Skeletal muscle cell (primary cell): ENCODE measurements around the gene CNPY1.
A peak's percentile ranks its signal among the peaks of the same experiment; 100 is the strongest.

Experiments
- DNase-seq: peaks from one replicate; pipeline ENCODE4 v3.0.0-alpha.2; 2010; ENCODE audit warnings: low read depth
- H3K4me3 ChIP-seq: 2 replicates; pipeline ENCODE4 v1.5.1; 2011; ENCODE audit warnings: low read depth, mild to moderate bottlenecking, control low read depth, low read length, moderate library complexity

CNPY1 gene

DNA sequence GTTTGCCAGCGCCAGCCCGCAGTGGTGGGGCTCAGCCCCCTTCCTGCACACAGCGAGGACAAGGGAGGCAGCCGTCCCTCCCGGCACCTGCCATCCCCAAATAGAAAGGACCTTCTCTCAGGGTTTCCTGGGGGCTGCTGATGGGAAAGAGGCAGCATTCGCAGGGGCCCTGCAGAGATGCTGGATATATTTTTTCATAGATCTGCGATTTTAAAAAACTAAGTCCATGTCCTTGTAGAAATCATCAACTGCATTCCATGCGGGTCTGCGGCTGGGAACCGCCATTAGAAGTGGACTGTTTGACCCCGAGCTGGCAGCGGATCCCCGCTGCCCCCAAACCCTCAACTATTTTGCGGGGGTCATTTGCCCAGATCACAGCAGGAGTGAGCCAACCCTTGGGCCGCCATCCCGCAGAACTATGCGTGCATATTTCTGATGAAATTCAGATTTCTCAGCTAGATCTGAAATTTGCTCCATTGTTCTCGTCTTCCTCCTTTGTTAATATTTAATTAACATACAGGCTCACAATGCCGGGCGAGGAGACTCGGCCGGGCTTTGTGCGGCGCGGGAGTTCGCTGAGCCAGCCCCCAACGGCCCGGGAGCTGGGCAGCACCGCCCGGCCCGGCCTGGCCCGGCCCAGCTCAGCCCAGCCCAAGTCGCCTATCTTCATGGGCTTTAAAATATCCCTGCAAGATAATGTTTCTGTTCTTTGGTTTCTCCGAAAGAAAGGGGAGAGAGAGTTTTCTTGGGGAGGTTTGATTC is 86.5 kb downstream of the CNPY1 start:
- no peak for DNase-seq
- no peak overlapping the region for H3K4me3 ChIP-seq

DNA sequence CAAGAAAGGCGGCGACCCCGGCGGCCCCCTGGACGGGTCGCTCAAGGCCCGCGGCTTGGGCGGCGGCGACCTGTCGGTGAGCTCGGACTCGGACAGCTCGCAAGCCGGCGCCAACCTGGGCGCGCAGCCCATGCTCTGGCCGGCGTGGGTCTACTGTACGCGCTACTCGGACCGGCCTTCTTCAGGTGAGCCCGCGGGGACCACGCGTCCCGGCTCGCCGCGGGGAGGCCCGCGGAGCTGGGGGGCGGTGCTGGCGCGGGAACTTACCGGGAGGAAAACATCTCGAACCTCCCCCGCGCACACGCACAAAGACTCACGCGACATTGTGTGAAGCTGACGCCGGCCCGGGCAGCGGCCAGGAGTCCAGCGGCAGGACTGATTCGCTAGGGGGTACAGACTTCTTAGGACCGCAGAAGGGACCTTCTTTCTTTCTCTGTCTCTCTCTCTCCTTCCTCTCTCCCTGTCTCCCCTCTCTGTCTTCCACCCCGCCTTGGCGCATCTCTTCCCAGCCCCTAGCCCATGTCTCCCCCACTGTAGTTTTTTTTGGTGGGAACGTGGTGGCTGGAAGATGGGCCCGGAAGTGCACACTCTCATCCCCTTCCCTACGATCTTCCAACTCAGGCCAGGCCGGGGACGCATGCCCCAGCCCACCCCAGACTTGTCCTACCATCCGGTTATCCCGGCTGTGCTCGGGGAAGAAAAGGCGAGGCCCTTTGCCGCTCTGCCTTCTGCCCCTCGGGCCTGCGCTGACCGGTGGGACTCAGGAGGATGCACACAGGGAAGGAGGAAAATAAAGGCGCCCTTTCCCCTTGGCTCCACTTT is 87.3 kb downstream of the CNPY1 start:
- H3K4me3 ChIP-seq: no peak overlapping the region

DNA sequence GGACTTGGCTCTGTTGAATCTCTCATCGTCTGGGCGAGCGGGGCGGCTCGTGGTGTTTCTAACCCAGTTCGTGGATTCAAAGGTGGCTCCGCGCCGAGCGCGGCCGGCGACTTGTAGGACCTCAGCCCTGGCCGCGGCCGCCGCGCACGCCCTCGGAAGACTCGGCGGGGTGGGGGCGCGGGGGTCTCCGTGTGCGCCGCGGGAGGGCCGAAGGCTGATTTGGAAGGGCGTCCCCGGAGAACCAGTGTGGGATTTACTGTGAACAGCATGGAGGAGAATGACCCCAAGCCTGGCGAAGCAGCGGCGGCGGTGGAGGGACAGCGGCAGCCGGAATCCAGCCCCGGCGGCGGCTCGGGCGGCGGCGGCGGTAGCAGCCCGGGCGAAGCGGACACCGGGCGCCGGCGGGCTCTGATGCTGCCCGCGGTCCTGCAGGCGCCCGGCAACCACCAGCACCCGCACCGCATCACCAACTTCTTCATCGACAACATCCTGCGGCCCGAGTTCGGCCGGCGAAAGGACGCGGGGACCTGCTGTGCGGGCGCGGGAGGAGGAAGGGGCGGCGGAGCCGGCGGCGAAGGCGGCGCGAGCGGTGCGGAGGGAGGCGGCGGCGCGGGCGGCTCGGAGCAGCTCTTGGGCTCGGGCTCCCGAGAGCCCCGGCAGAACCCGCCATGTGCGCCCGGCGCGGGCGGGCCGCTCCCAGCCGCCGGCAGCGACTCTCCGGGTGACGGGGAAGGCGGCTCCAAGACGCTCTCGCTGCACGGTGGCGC is 88.1 kb downstream of the CNPY1 start, which contains the start of gene EN2:
Gene EN2 (plus strand): TSS at position 19 of the 767 bp plus-strand sequence. CDS start 249 bp downstream, at position 268.
- H3K4me3 ChIP-seq: peak within 1 kb of the TSS; percentile 48
- no peak for DNase-seq

More for the DNA sequence above, 87.3 kb downstream of the CNPY1 start:
- no peak for DNase-seq

DNA sequence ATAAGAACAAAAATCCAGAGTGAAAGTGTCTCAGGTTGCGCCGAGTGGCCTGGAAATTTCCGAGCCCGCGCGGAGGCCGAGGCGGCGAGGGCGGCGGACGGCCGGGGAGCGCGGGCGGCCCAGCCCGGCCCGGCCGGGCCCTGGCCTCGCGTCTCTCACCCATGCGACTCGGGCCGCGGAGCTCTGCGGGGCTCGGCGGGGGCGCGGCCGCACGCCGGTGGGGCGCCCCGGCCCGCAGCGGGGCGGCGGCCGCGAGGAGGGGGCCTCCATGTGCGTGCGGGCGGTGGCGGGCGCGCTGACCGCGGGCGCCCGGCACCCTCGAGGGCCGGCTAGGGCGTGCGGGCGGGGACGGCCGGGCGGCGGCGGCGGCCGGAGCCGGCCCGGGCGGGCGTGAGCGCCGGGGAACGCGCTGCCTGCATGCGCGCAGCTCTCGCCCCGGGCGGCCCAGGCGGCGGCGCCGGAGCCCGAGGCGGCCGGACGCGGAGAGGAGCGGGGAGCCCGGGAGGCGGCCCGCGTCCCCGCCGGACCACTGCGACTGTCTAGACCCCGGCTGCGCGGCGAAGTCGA is 88.7 kb downstream of the CNPY1 start:
- no peak for DNase-seq
- peak overlapping the region; percentile 48 for H3K4me3 ChIP-seq

DNA sequence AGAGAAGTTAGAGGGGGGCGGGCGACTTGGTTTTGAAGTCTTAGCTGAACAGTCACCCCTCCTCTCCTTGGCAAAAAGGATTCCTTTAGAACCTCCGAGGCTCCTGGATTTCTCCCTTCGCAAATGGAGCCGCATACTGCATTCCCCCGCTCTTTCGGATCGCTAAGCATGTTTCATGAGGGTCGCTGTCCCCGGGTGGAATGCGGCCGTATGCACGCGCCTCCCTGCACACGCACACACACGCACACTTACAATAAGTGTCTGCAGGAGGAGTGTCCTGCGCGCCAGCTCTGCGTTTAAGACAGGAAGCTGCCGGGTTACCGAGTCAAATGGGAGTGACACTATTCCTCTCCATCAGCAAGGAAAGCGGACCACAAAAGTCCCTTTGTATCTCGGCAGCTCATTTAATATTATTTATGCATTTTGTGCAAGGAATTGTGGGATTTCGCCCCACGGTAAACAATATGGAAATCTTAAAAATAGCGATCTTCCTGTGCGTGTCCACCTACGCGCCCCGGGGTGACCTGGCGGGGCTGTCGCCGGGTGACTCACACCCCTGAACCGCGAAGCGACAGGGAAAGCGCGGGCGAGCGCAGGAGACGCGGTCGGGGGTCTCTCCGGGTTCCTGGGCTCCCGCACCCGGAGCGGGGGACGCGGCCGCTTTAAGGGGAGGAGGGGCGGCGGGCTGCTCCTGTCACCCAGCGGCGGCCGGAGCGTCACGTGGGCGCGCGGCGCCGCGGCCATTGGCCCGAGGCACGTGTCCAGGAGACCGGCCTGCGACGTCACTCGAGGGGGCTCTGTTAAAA is 89.4 kb downstream of the CNPY1 start:
- peak overlapping the region; percentile 48 for H3K4me3 ChIP-seq
- DNase-seq: peak; percentile 9

DNA sequence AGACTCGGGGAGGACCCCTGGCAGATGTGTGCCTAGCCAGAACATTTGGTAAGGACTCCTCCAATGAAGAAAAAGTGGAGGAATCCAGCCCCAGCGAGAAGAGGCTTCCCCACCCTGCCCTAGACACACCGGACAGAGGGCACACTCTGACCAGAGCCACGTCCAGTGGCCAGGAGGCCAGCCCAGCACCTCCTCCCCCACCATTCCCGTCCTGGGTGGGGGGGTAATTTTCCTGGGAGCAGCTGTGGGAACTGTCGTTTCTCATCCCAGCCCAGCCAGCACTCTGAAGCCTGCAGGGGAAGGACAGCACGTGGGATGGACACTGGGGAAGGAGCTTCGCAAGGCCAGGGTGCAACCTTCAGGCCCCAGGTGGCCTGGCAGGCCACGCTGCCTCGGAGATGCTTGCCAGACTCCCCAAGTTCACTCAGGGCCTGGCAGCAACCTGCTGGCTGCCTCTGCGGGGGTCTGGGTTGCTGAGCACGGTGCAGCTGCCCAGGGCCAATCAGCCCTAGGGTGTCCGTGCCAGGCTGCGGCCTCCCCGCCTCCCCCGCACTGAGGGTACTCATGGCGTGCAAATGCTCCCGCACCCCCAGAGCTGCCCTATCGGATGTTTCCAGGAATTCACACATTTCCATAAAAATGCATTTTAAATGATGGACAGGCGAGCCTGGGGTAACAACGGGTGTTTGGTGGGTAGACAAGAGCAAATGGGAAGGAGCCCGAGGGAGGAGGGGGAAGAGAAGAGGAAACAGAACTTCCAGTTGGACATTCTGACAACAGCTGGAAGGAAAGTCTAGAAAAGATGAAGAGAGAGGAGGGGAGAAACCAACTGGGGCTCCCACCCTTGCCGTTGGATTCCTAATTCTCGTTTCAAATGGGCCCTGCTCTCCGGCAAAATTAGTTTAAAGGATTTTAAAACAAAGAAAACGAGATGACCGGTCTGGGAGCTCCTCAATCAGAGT is 90.3 kb downstream of the CNPY1 start:
- no peak overlapping the region for H3K4me3 ChIP-seq
- DNase-seq: no peak

DNA sequence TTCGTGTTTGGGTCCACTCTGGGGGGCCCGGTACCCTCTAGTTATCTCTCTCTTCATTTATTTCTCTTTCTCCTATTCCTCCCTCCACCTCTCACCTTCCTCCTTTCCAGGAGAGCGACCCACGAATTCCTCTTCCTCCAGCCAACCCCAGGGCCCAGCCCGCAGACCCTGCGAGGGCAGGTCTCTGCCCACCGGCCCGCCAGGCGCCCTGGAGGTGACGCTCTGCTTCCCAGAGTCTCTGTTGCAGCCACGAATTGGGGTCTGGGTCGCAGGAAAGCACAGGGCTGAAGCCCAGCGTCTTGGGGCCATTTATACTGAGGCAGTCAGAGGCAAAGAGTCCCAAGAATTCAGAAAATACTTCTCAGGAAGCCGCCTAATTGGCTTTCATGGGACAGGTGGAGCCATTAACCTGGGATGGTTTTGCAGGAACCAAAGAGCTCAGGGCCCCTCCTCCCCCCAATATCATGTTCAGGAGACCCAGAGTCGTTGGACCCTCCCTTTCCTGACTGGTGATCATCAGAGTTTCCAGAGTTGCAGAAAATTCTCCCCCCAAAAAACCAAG is 91.1 kb downstream of the CNPY1 start:
- no peak for DNase-seq
- no peak overlapping the region for H3K4me3 ChIP-seq

DNA sequence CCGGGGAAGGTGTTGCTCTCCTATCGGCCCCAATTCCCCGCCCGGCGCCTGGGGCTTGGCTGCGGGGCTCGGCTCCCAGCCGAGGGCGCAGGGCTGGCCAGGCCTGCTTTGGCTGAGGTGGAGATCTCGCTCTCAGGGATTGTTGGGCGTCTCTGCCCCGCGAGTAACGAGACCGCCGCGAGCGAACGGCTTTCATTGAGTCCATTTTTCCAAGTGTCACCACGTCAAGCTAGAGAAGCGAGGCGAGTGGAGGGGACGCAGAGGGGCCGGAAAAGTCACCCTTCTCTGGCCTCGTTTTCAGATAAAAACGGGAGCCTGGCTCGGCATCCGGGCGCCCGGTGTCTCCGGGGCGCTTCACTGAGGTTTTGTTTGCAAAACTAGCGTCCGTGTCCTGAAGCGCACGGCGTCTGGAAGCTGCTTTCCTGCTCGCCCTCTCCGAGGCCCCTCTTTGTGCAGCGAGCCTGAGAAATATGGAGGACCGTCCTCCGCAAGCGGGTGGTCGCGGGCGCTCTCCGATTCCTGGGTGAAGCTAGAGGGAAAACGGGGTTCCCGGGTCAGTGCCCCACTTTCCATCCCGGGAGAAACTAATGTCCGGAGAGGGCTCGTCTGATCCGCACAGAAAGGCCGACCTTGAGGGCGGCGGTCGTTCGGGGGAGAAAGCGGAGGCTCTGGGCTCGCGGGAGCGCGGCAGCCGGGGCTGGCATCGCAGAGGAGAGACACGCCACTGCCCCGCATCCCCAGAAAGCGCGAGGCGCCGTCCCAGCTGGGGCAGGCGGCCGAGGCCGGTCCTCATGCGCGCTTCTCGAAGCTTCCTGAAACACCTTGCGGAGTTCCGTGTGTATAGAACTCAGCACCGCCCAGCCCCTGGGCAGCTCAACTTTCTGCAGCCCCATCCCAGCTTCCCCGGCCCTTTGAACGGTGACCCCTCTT is 91.9 kb downstream of the CNPY1 start:
- H3K4me3 ChIP-seq: no peak overlapping the region

DNA sequence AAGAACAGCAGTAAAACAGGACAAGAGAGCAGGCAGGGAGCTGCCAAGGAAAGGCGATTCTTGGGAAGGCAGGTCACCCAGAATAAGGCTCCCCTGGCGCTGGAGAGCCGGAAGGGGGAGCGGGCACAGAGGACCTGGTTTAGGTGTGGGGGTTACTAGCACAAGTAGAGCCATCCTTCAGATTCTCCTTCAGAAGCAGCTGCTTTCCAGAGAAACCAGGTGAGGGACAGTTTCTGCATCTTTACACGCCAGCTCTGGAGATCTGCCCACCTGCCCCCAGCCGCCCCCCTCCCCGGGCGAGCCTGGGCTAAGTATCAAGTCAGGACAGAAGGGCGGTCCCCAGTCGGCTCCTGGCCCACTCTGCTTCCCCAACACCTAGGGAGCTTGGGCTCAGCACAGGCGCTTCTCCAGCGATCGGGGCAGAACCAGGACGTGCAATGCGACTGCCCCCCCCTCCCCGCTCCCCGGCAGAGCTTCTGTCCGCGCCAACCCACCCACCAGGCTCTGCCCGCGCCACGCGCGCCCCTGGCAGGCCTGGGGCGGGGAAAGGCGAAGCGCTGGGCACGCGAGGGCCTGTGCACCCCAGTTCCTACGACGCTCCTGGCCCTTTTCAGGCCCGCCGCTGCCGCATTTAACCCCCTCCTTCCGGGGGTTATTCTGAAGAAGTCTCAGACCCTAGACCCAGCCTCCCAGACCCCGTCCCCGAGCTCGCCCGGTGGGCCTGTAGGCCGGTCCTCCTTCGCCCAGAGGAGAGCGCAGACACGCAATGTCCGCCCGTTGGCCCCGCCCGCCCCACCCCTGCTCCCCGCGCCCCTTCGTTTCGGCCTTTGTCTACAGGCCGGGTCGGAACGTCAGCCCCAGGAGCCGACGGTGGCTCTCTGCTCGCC is 92.8 kb downstream of the CNPY1 start:
- no peak for DNase-seq
- no peak overlapping the region for H3K4me3 ChIP-seq

More for the DNA sequence above, 91.9 kb downstream of the CNPY1 start:
- no peak for DNase-seq

DNA sequence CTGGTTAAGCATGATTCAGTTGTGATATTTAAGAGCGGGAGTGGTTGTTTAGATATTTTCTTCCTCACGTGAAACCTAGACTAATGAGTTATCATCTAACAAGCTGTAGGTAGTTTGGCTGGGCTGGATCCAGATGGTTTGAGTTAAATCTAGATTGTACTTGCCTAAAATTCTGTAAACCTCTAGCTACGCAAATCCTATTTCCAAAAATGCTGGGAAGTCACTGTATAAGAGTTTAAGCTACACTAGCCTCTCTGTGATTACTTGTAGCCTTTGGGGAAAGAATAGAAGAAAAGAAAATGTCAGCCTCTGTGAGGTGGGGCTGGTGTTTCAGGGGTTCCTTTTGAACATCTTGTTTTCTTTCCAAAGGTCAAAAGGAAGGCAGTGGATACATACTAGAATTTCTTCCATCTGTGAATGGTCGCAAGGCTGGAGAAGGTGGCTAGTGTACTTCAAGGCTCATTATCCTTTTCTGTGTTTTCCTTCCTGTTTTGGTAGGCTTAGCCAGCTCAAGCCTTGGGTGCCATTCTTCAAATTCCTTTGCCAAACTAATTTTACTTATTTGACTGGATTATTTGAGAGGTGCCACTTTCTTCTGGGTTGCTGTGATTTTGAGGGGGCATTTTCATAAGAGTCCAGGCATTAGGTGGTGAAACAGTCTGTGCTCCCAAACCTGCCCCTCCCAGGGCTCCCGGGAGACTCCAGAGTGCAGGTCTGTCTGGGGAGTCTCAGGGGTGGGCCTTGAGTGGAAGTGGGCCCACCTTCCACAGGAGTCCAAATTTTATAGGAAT is 93.7 kb downstream of the CNPY1 start:
- no peak for DNase-seq
- H3K4me3 ChIP-seq: no peak overlapping the region

DNA sequence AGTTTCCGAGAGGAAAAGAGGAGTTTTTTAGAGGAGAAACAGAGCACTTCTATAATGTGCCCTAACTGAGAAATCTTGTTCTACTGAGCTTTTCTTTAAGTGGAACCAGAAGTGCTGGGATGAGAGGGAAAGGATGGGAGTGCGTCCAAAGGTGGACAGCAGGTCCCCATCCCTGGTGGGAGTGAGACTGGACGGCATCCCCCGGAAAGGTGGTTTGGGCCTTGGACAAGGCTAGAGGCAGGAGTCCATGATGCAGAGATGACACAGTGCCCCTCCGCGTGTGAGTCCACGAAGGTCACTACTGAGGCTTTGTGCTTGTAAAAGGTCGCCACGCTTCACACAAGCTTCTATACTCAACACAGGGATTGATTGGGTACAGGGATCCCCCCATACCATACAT is 94.5 kb downstream of the CNPY1 start:
- H3K4me3 ChIP-seq: no peak overlapping the region
- no peak for DNase-seq
